Transverse colon (tissue), 4 donors: Measurements from ENCODE around the gene TPM4.

Source experiments
- EP300 ChIP-seq: sonication (generic); formaldehyde crosslinking; IDR thresholded peaks from one replicate; pipeline ENCODE4 v1.6.1; 2017; ENCODE audit warnings: antibody characterized with exemption, low read depth
- POLR2A ChIP-seq: fragments of 450-650 bp; IDR thresholded peaks from one replicate; pipeline ENCODE4 v1.6.1; 2016; ENCODE audit warnings: antibody characterized with exemption, mild to moderate bottlenecking, moderate library complexity
- POLR2AphosphoS5 ChIP-seq, 3 donors: sonication (generic); formaldehyde crosslinking; IDR thresholded peaks; one replicate each; pipeline ENCODE4 v1.6.1; 2016; ENCODE audit warnings: antibody characterized with exemption in 3 of 3
- TF ChIP-seq, protein P1 (sequence below), 5 experiments: fragments of 200-600 bp in 3 of 5; fragments of 450-650 bp in 2 of 5; sonication (generic) in 3 of 5; IDR thresholded peaks; 1 replicate in 2 of 5; 2 replicates in 3 of 5; pipeline ENCODE4 v1.5.1; 2016 to 2017; ENCODE audit warnings: antibody characterized with exemption in 5 of 5, inconsistent platforms in 3 of 5, mild to moderate bottlenecking in 2 of 5, moderate library complexity in 1 of 5

DNA sequence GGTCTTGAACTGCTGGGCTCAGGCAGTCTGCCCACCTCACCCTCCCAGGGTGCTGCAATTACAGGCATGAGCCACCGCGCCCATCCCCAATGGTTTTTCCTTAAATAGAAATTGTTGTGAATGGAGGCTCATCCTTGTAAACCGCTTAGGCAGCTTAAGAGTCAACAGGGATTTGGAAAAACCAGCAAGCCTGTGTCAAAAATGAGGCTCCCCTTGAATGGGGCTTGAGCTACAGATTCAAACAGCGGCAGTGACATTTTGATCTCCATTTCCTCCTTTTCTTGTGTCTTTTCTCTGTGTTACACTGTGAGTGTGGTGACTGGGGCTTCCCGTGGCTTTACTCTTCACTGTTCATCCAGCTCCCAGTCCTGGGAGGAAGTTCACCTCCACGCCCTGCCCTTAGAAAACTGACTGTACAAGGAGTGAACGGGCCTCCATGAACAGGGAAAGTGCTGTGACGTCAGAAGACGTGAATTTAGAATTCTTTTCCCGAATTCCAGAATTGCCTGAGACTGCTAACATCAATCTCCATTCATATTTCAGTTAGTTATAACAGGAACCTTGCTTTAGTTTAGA lies 20.1 kb downstream of the TPM4 start:
- TF ChIP-seq POLR2A (no peak), EP300 (no peak), POLR2AphosphoS5 (IDR thresholded peaks at IDR 0.05) (peak; percentile 7 to 25 (median 8))
- TF ChIP-seq, protein P1, sequence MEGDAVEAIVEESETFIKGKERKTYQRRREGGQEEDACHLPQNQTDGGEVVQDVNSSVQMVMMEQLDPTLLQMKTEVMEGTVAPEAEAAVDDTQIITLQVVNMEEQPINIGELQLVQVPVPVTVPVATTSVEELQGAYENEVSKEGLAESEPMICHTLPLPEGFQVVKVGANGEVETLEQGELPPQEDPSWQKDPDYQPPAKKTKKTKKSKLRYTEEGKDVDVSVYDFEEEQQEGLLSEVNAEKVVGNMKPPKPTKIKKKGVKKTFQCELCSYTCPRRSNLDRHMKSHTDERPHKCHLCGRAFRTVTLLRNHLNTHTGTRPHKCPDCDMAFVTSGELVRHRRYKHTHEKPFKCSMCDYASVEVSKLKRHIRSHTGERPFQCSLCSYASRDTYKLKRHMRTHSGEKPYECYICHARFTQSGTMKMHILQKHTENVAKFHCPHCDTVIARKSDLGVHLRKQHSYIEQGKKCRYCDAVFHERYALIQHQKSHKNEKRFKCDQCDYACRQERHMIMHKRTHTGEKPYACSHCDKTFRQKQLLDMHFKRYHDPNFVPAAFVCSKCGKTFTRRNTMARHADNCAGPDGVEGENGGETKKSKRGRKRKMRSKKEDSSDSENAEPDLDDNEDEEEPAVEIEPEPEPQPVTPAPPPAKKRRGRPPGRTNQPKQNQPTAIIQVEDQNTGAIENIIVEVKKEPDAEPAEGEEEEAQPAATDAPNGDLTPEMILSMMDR (IDR thresholded peaks at IDR 0.05), result no peak
